Bronchial epithelial cell (primary cell): ENCODE measurements around the gene MDK. TPM values are rescaled to one million over a fixed set of nuclear protein-coding genes. Genes with fewer than 3 reads are reported as not detected.

Experiments
- DNase-seq: peaks from one replicate; pipeline ENCODE4 v3.0.0-alpha.2; 2010; ENCODE audit warnings: low read depth
- FAIRE-seq: peaks from 2 replicates; lab custom pipeline; 2011; peaks lifted over from hg19 to GRCh38; lab: Jason Lieb, UNC
- H3K27me3 ChIP-seq: 2 replicates; pipeline ENCODE4 v1.5.1; 2011; ENCODE audit warnings: low read length; ENCODE audit not compliant: control insufficient read depth, insufficient read depth
- H3K36me3 ChIP-seq: 2 replicates; pipeline ENCODE4 v1.5.1; 2011; ENCODE audit warnings: low read length; ENCODE audit not compliant: control insufficient read depth, insufficient read depth
- H3K4me3 ChIP-seq: 2 replicates; pipeline ENCODE4 v1.5.1; 2011; ENCODE audit warnings: mild to moderate bottlenecking, low read depth, low read length, control low read depth
- total RNA-seq: library from RNA; depleted of rRNA; stranded (reverse); fragments of >200 nt; gene quantifications from 2 replicates; pipeline ENCODE4 v1.2.1, GENCODE V29; 2014
- TF ChIP-seq, protein P1 (sequence below): IDR thresholded peaks from 2 replicates; pipeline ENCODE4 v1.5.1; 2011; ENCODE audit warnings: mild to moderate bottlenecking, moderate library complexity, low read length, control low read depth, inconsistent platforms; ENCODE audit not compliant: insufficient read depth, severe bottlenecking

MDK gene
- total RNA-seq, 1 donor from 2014 or later, result 11.6 TPM

GRCh38 chr11:46357483-46357936, 24.0 kb upstream of the MDK start:
- peak; percentile 67 for DNase-seq
- no peak for FAIRE-seq
- TF ChIP-seq, protein P1, sequence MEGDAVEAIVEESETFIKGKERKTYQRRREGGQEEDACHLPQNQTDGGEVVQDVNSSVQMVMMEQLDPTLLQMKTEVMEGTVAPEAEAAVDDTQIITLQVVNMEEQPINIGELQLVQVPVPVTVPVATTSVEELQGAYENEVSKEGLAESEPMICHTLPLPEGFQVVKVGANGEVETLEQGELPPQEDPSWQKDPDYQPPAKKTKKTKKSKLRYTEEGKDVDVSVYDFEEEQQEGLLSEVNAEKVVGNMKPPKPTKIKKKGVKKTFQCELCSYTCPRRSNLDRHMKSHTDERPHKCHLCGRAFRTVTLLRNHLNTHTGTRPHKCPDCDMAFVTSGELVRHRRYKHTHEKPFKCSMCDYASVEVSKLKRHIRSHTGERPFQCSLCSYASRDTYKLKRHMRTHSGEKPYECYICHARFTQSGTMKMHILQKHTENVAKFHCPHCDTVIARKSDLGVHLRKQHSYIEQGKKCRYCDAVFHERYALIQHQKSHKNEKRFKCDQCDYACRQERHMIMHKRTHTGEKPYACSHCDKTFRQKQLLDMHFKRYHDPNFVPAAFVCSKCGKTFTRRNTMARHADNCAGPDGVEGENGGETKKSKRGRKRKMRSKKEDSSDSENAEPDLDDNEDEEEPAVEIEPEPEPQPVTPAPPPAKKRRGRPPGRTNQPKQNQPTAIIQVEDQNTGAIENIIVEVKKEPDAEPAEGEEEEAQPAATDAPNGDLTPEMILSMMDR, result no peak
- Histone ChIP-seq H3K4me3 (peak overlapping the region; percentile 20), H3K27me3 (no peaks in the 10 kb centered on the region), H3K36me3 (peaks cover 4% of the 10 kb centered on the region)

DNA sequence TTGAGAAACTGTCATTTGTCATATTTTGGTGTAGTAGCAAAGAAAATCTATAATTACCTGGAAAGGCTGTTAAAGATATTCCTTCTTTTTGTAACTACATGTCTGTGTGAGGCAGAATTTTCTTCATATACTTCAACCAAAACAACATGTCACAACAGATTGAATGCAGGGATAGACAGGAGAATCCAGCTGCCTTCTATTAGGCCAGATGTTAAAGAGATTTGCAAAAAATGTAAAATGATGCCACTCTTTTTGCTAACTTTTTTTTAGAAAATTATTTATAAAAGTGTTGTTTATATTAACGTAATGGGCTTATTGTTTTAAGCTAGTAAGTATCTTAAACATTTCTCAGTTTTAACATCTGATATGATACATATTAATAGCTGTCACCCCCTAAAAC, 21.5 kb upstream of the MDK start:
- FAIRE-seq, result no peak
- Histone ChIP-seq H3K36me3 (peaks cover 4% of the 10 kb centered on the region), H3K4me3 (no peak overlapping the region), H3K27me3 (no peaks in the 10 kb centered on the region)
- DNase-seq, result no peak
- TF ChIP-seq, protein P1, result no peak

- FAIRE-seq, result no peak
- TF ChIP-seq, protein P1, result no peak
- Histone ChIP-seq H3K36me3 (peaks cover 4% of the 10 kb centered on the region), H3K27me3 (no peaks in the 10 kb centered on the region), H3K4me3 (no peak overlapping the region)
- no peak for DNase-seq
Measured at GRCh38 chr11:46360878-46361277, 20.6 kb upstream of the MDK start.

DNA sequence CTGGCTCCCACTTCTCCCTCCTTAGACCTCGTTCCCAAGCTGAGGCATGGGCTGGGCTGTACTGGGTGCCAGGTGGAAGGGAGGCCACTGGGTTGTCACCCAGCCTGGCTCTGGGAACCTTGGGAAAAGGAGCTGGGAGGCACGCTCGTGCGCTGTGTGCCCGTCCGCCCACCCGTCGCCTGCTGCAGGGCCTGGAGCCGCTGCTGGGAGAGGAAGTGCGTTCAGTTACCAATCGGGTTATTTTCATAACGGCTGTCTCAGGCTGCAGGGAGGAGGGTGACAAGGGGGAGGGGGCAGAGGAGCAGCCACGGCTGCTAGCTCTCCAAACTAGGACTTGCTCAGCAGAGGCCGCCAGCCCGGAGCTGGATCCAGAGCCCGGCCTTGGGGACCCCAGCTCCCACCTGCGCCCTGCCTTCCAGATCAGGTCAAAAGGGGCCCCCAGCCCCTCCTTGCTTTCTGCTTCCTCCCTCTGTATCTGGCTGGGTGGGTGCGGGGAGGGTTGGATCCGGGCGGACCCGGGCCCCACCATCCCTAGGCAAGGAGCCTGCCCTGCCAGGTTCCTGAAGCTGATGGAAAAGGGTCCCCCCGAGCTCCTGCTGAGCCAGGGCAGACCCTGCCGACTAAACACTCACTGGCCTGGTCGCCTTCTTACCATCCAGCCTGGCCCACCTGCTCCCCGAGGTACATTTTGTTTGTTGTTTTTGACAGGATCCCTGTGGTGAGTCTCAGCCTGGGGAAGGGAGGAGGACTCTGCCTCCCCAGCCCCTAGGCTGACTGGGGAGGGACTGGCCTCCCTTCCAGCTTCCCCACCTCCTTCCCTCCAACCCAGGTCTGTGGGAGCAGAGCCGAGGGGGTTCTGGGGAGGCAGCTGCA, 19.9 kb upstream of the MDK start:
- Histone ChIP-seq H3K4me3 (no peak overlapping the region), H3K27me3 (no peaks in the 10 kb centered on the region), H3K36me3 (no peaks in the 10 kb centered on the region)
- no peak for DNase-seq
- TF ChIP-seq, protein P1, result no peak
- FAIRE-seq, result no peak

GRCh38 chr11:46362156-46363030, 19.1 kb upstream of the MDK start:
- no peak for FAIRE-seq
- DNase-seq, result no peak
- no peak overlapping the region for H3K4me3 ChIP-seq

More at GRCh38 chr11:46362156-46363030, 19.1 kb upstream of the MDK start:
- TF ChIP-seq, protein P1, result no peak
- Histone ChIP-seq H3K36me3 (peaks cover 1% of the 10 kb centered on the region), H3K27me3 (no peaks in the 10 kb centered on the region)
